Measurements from ENCODE around the gene CFAP57. TPM values are rescaled to one million over a fixed set of nuclear protein-coding genes. Genes with fewer than 3 reads are reported as not detected.

The CFAP57 gene
- polyA plus RNA-seq, 2 of the 4 experiments (the other 2 are of a cell fraction): 0.54 to 0.80 TPM

DNA sequence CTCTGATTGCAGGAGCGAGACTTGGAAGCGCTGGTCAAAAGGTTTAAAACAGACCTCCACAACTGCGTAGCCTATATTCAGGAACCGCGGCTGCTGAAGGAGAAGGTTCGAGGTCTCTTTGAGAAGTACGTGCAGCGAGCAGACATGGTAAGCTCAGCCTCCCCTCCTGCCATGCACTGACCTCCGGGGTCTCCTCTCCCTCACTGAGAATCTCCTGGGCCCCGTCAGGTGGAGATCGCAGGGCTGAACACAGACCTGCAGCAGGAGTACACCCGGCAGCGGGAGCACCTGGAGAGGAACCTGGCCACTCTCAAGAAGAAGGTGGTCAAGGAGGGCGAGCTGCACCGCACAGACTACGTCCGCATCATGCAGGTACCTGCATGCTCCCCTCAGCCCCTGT is 62.1 kb downstream of the CFAP57 start:
- no peak overlapping the region for H3K4me3 ChIP-seq
- 95% methylated on average over 17 of the region's 17 CpGs for WGBS (ENCODE audit: missing lambda C conversion rate)
- H3K9me3 ChIP-seq: no peaks in the 10 kb centered on the region
- CTCF ChIA-PET: interaction anchor here (1.0 to 3.4 kb wide), 2 partner anchors 134 to 181 kb away, joined by 3 to 15 read pairs; no protein-coding TSS in a partner anchor
- H3K27ac ChIP-seq: no peak overlapping the region
- no peak overlapping the region for H3K4me2 ChIP-seq
- TF ChIP-seq, protein P1, sequence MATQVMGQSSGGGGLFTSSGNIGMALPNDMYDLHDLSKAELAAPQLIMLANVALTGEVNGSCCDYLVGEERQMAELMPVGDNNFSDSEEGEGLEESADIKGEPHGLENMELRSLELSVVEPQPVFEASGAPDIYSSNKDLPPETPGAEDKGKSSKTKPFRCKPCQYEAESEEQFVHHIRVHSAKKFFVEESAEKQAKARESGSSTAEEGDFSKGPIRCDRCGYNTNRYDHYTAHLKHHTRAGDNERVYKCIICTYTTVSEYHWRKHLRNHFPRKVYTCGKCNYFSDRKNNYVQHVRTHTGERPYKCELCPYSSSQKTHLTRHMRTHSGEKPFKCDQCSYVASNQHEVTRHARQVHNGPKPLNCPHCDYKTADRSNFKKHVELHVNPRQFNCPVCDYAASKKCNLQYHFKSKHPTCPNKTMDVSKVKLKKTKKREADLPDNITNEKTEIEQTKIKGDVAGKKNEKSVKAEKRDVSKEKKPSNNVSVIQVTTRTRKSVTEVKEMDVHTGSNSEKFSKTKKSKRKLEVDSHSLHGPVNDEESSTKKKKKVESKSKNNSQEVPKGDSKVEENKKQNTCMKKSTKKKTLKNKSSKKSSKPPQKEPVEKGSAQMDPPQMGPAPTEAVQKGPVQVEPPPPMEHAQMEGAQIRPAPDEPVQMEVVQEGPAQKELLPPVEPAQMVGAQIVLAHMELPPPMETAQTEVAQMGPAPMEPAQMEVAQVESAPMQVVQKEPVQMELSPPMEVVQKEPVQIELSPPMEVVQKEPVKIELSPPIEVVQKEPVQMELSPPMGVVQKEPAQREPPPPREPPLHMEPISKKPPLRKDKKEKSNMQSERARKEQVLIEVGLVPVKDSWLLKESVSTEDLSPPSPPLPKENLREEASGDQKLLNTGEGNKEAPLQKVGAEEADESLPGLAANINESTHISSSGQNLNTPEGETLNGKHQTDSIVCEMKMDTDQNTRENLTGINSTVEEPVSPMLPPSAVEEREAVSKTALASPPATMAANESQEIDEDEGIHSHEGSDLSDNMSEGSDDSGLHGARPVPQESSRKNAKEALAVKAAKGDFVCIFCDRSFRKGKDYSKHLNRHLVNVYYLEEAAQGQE (IDR thresholded peaks at IDR 0.05): no peak
- TF ChIP-seq JUNB (IDR thresholded peaks at IDR 0.05): no peak
- no peak for TF ChIP-seq RFX5 (IDR thresholded peaks at IDR 0.05)
- TF ChIP-seq RNF2 (IDR thresholded peaks at IDR 0.05; ENCODE audit: borderline replicate concordance, low read depth): no peak
- no peak for TF ChIP-seq ZFP36 (IDR thresholded peaks at IDR 0.05; ENCODE audit: borderline replicate concordance, partially characterized antibody)
- DNase-seq (ENCODE audit: low read depth in 1 of 2, low spot score in 1 of 2) (no peak), ATAC-seq (no peak), FAIRE-seq (no peak)
- POLR2A ChIA-PET: interaction anchor here (0.6 kb wide), 1 partner anchor 124 kb away, joined by 4 read pairs; the partner anchor contains the start of gene CDC20
- peaks cover 9% of the 10 kb centered on the region; the same call in 1 of the 3 replicates for H3K4me1 ChIP-seq

GRCh38 chr1:43235040-43235439 is 62.9 kb downstream of the CFAP57 start:
- no peaks in the 10 kb centered on the region for H3K9me3 ChIP-seq
- H3K4me2 ChIP-seq: no peak overlapping the region
- no peak for DNase-seq (ENCODE audit: low read depth in 1 of 2, low spot score in 1 of 2)
- POLR2A ChIA-PET: no interaction called here
- no peak for FAIRE-seq
- CTCF ChIA-PET: interaction anchor here (1.0 to 3.4 kb wide), 3 partner anchors 8 to 180 kb away, joined by 3 to 15 read pairs (median 4); no protein-coding TSS in a partner anchor
- peaks cover 9% of the 10 kb centered on the region; the same call in 1 of the 3 replicates for H3K4me1 ChIP-seq
- no peak for ATAC-seq
- no peak overlapping the region for H3K4me3 ChIP-seq
- WGBS (ENCODE audit: missing lambda C conversion rate): 82% methylated on average over 8 of the region's 8 CpGs
- TF ChIP-seq MAFK (IDR thresholded peaks at IDR 0.05; ENCODE audit: partially characterized antibody) (no peak), HEYL (CRISPR knock-in tag; IDR thresholded peaks at IDR 0.05) (no peak), ESRRA (IDR thresholded peaks at IDR 0.05; ENCODE audit: borderline replicate concordance, low read length) (no peak), POLR2A (IDR thresholded peaks at IDR 0.05; ENCODE audit: low read length) (no peak), PBX3 (IDR thresholded peaks at IDR 0.05) (no peak), NR3C1 (IDR thresholded peaks at IDR 0.05) (no peak), RCOR1 (IDR thresholded peaks at IDR 0.05; ENCODE audit: low read depth, low read length) (no peak), FOSB (CRISPR knock-in tag; IDR thresholded peaks at IDR 0.05) (no peak), CBX8 (IDR thresholded peaks at IDR 0.05) (no peak)
- no peak overlapping the region for H3K27ac ChIP-seq

- no peaks in the 10 kb centered on the region for H3K9me3 ChIP-seq
- ChIA-PET CTCF (interaction anchor here (1.5 to 3.4 kb wide), 2 partner anchors 9 to 179 kb away, joined by 4 to 15 read pairs; no protein-coding TSS in a partner anchor), POLR2A (no interaction called here)
- peaks cover 9% of the 10 kb centered on the region; the same call in 1 of the 3 replicates for H3K4me1 ChIP-seq
- ATAC-seq (no peak), DNase-seq (ENCODE audit: low read depth in 1 of 2, low spot score in 1 of 2) (no peak), FAIRE-seq (no peak)
- no peak overlapping the region for H3K4me2 ChIP-seq
- no peak for TF ChIP-seq HEYL (CRISPR knock-in tag; IDR thresholded peaks at IDR 0.05)
- TF ChIP-seq, protein P2, sequence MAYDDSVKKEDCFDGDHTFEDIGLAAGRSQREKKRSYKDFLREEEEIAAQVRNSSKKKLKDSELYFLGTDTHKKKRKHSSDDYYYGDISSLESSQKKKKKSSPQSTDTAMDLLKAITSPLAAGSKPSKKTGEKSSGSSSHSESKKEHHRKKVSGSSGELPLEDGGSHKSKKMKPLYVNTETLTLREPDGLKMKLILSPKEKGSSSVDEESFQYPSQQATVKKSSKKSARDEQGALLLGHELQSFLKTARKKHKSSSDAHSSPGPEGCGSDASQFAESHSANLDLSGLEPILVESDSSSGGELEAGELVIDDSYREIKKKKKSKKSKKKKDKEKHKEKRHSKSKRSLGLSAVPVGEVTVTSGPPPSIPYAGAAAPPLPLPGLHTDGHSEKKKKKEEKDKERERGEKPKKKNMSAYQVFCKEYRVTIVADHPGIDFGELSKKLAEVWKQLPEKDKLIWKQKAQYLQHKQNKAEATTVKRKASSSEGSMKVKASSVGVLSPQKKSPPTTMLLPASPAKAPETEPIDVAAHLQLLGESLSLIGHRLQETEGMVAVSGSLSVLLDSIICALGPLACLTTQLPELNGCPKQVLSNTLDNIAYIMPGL (CRISPR knock-in tag; IDR thresholded peaks at IDR 0.05; ENCODE audit: borderline replicate concordance): no peak
- TF ChIP-seq ZSCAN20 (CRISPR knock-in tag; IDR thresholded peaks at IDR 0.05): no peak
- TF ChIP-seq JUNB (IDR thresholded peaks at IDR 0.05): no peak
- TF ChIP-seq, protein P3, sequence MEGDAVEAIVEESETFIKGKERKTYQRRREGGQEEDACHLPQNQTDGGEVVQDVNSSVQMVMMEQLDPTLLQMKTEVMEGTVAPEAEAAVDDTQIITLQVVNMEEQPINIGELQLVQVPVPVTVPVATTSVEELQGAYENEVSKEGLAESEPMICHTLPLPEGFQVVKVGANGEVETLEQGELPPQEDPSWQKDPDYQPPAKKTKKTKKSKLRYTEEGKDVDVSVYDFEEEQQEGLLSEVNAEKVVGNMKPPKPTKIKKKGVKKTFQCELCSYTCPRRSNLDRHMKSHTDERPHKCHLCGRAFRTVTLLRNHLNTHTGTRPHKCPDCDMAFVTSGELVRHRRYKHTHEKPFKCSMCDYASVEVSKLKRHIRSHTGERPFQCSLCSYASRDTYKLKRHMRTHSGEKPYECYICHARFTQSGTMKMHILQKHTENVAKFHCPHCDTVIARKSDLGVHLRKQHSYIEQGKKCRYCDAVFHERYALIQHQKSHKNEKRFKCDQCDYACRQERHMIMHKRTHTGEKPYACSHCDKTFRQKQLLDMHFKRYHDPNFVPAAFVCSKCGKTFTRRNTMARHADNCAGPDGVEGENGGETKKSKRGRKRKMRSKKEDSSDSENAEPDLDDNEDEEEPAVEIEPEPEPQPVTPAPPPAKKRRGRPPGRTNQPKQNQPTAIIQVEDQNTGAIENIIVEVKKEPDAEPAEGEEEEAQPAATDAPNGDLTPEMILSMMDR (IDR thresholded peaks at IDR 0.05): no peak
- no peak for TF ChIP-seq ZFP36 (IDR thresholded peaks at IDR 0.05; ENCODE audit: borderline replicate concordance, partially characterized antibody)
- TF ChIP-seq FOXS1 (CRISPR knock-in tag; IDR thresholded peaks at IDR 0.05): no peak
- WGBS (ENCODE audit: missing lambda C conversion rate): 84% methylated on average over 3 of the region's 9 CpGs
- H3K27ac ChIP-seq: no peak overlapping the region
- H3K4me3 ChIP-seq: no peak overlapping the region
These were observed 63.5 kb downstream of the CFAP57 start for GRCh38 chr1:43235451-43236121.
